Esophagus (tissue), 2 donors: Measurements from ENCODE around the gene KLHL34. TPM values are rescaled to one million over a fixed set of nuclear protein-coding genes. Genes with fewer than 3 reads are reported as not detected.

ENCODE experiments used
- H3K27ac ChIP-seq, 2 donors: one replicate each; pipeline ENCODE4 v1.5.1; 2013; ENCODE audit warnings: low read depth in 2 of 2, mild to moderate bottlenecking in 2 of 2, inconsistent platforms in 1 of 2, low read length in 1 of 2, moderate library complexity in 1 of 2
- H3K27me3 ChIP-seq, 2 donors: one replicate each; pipeline ENCODE4 v1.6.1; 2013; ENCODE audit warnings: low read length in 2 of 2, control low read depth in 1 of 2, mild to moderate bottlenecking in 1 of 2; ENCODE audit not compliant: insufficient read depth in 2 of 2, control insufficient read depth in 1 of 2
- H3K36me3 ChIP-seq, 2 donors: one replicate each; pipeline ENCODE4 v1.6.1; 2013; ENCODE audit warnings: low read length in 1 of 2; ENCODE audit not compliant: control insufficient read depth in 2 of 2, insufficient read depth in 2 of 2
- H3K4me1 ChIP-seq, 2 donors: one replicate each; pipeline ENCODE4 v1.6.1; 2013; ENCODE audit warnings: low read length in 1 of 2; ENCODE audit not compliant: control insufficient read depth in 2 of 2, insufficient read depth in 2 of 2
- H3K4me3 ChIP-seq, 2 donors: one replicate each; pipeline ENCODE4 v1.5.1; 2013; ENCODE audit warnings: low read length in 2 of 2, mild to moderate bottlenecking in 2 of 2, low read depth in 1 of 2, moderate library complexity in 1 of 2
- H3K9me3 ChIP-seq, 2 donors: one replicate each; pipeline ENCODE4 v1.6.1; 2013; ENCODE audit warnings: mild to moderate bottlenecking in 2 of 2, low read depth in 1 of 2, low read length in 1 of 2, moderate library complexity in 1 of 2; ENCODE audit not compliant: control insufficient read depth in 2 of 2, insufficient read depth in 1 of 2
- WGBS, 2 donors: extraction: QIAGEN DNeasy Blood & Tissue Kit; methylation state at CpG; one replicate each; pipeline ENCODE4 v1.1.7; 2013; 5-methylcytosine and 5-hydroxymethylcytosine counted together
- polyA plus RNA-seq, 2 donors: library from polyadenylated mRNA; stranded (reverse); fragments of 200-250 nt; gene quantifications; one replicate each; pipeline ENCODE4 v1.2.3, GENCODE V29; 2013
- donor health status: healthy with polysubstance abuse.
- donor health status: Bipolar disorder and iron deficiency.

Gene KLHL34
- polyA plus RNA-seq, 2 donors = 0.01 to 0.04 TPM

DNA sequence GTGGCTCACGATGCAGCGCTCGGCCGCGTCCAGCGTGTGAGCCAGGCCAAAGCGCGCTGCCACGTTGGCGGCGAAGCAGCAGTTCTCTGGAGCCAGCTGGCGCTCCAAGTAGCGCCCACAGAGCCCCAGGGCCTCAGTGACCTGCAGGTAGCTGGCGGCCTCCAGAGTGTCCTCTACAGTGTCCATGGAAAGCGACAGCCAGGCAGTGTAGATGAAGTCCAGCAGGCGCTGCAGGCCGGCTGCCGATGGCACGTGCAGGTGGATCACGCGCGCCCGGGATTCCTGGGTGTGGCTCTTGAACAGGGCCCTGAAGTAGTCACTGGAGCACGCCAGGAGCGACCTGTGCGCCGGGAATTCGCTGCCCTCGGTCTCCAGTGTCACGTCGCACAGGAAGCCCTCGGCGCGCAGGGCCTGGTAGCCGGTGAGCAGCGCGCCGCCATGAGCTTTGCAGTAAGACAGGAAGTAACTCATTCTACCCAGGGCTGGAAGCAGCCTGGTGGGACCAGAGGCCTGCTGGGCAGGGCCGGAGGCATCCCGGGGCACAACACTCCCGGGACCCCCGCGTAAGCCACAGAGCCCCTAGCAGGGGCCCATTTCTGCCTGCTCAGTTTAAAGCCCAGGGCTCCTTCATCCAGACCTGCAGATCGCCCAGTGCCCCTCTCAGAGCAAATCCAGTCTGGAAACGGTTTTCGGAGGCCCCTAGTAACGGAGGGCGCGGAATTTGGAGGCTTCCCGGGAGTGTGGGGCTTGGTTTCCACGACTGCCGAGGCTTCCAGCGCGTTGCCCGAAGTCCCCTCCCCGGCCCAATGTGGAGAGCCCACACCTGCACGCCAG is 595 bp downstream of the KLHL34 start:
- Histone ChIP-seq H3K27me3 (no peaks in the 10 kb centered on the region), H3K36me3 (no peaks in the 10 kb centered on the region), H3K4me1 (no peaks in the 10 kb centered on the region), H3K27ac (no peak overlapping the region), H3K9me3 (peaks cover 10% of the 10 kb centered on the region in 2 donors), H3K4me3 (no peak overlapping the region)
- WGBS, 2 donors = 58 to 70% methylated on average over 57 of the region's 57 CpGs

DNA sequence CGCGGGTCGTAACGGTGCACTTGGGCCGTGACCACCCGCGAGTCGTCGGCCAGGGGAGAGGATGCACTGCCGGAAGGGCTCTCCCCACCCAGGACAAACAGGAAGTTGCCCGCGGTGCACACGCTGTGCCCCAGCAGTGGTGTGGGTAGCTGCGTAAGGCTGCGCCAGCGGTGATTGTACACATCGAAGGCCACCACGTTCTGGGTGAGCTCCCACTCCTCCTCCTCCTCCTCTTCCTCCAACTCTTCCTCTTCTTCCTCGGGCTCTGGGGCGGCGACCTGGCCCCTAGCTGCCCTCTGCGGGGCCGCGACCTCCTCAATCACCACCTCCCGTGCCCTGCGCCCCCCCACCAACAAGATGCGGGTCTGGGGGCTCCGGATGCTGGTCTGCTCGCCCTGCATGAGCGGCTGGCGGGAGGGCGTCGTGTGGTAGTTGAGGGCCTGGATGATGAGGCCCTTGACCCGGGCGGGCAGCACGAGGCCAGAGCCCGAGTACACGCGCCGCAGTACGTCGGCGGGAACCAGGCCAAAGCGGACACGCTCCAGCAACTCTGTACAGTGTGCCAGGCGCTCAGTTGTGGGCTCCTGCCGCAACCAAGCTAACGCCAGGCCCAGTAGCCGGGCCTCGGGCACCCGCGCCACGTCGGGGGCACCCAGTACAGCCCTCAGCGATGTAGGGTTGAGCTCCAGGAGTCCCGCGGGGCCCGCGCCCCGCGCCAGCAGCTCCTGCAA is 1.4 kb downstream of the KLHL34 start:
- no peak overlapping the region for H3K27ac ChIP-seq
- peaks cover 10% of the 10 kb centered on the region in 2 donors for H3K9me3 ChIP-seq
- no peak overlapping the region for H3K4me3 ChIP-seq
- no peaks in the 10 kb centered on the region for H3K4me1 ChIP-seq
- H3K27me3 ChIP-seq = no peaks in the 10 kb centered on the region
- no peaks in the 10 kb centered on the region for H3K36me3 ChIP-seq
- WGBS, 2 donors = 68 to 72% methylated on average over 60 to 61 of the region's 61 CpGs

DNA sequence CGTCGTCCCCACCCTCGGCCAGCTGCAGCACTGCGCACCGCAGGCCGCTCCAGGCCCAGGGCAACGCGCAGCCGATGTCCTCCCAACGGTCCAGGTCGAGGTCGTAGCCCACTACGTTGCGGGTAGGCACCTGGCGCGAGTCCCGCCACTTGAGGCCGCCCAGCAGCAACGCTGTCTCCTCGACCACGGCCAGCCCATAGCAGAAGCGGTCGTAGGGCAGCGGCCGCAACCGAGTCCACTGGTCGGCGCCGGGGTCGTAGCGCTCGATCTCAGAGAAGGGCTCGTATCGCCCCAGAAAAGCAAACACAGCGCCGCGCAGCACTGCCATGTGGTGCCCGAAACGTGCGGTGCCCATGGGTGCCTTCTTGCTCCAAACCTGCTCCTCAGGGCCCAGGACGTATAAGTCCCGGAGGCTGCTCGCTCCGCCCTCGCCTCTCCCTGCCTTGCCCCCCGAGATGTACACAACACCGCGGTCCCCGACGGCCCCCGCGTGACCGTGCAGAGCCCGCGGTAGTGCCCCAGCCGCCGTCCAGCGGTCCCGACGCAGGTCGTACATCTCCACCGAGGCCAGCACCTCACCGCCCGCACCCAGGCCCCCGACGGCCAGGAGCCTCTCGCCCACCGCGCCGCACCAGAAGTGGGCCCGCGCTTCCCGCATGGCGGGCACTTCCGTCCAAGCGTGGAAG is 2.1 kb downstream of the KLHL34 start:
- Histone ChIP-seq H3K36me3 (no peaks in the 10 kb centered on the region), H3K27ac (no peak overlapping the region), H3K4me1 (no peaks in the 10 kb centered on the region), H3K4me3 (no peak overlapping the region), H3K27me3 (no peaks in the 10 kb centered on the region), H3K9me3 (peaks cover 10 to 11% of the 10 kb centered on the region in 2 donors)
- 42 to 47% methylated on average over 76 of the region's 76 CpGs for WGBS, 2 donors

DNA sequence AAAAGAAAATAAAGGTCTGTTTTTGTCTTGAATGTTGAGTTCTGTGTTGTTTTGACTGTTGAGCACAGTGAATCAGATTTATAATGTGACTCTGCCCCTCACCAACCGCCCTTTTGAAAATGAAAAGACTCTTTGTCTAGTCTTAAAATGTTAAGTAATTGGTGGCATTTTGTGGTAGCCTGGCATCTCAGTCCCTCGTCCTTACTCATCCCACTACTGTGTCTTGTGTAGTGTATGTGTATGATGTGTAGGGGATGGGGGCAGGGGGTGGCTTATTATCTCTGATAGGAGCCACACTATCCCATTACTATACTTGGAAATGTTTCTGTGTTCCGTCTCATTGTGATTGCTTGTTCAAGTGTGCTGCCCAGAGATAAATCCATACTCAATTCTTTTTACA is 12.2 kb downstream of the KLHL34 start:
- Histone ChIP-seq H3K4me3 (no peak overlapping the region), H3K27ac (no peak overlapping the region), H3K4me1 (no peaks in the 10 kb centered on the region), H3K27me3 (no peaks in the 10 kb centered on the region), H3K36me3 (no peaks in the 10 kb centered on the region), H3K9me3 (no peaks in the 10 kb centered on the region)
- 58 to 77% methylated on average over 3 of the region's 3 CpGs for WGBS, 2 donors

DNA sequence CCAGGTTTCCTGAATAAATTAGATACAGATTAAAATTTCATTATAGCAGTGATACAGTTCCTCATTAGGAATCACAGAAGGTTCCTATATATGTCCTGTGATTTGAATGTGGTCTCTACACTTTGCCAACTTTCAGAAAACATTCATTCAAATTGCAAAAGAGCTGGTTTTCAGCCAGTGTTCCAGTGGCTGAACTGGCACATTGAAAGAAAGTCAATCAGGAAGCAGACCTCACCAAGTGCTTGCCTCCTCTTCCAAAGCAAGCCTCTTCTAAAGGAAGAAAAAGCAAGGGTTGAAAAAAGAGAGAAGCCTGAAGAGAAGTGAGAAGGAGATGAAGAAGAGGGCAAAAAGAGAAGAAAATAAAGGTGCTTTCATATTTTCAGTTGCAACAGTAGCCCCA is 12.7 kb downstream of the KLHL34 start:
- Histone ChIP-seq H3K36me3 (no peaks in the 10 kb centered on the region), H3K9me3 (no peaks in the 10 kb centered on the region), H3K27ac (no peak overlapping the region), H3K4me3 (no peak overlapping the region), H3K4me1 (no peaks in the 10 kb centered on the region), H3K27me3 (no peaks in the 10 kb centered on the region)

DNA sequence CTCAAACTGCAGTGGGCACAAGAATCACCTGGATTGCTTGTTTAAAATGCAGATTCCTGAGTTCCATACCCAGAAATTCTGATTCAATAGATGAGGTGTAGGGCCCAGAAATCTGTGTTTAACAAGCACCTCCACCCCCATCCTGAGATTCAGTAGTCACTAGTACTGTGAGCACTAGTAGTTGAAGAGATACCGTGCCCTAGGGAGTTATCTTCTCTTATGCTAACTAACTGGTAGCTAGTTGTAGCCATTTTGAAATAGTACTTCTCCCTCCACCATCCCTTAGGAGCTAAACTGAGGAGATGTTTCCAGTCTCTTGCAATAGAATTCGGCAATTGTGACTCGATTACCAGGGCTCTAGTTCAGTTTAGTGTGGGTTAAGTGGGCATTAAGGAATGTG is 18.4 kb downstream of the KLHL34 start:
- H3K9me3 ChIP-seq = no peaks in the 10 kb centered on the region
- no peak overlapping the region for H3K27ac ChIP-seq
- no peaks in the 10 kb centered on the region for H3K27me3 ChIP-seq
- WGBS, 2 donors = 82 to 89% methylated on average over 3 of the region's 3 CpGs
- no peak overlapping the region for H3K4me3 ChIP-seq
- no peaks in the 10 kb centered on the region for H3K4me1 ChIP-seq
- no peaks in the 10 kb centered on the region for H3K36me3 ChIP-seq

DNA sequence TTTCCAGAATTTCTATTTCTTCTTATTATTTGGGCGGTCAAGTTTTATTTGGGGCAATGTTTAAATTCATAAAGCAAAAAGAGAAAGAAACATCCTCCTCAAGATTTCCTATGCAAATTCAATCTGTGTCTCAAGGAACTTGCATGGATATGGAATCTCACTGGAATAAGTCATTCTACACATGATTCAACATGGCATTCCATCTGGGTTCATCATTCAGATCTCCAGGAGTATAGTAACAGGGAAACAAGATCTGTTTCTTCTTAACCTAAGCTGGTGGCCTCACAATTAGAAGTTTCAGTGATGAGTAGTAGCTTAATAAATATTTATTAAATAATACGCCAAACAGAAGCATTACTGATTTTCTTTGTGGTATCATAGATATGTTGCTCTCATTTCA is 19.8 kb downstream of the KLHL34 start:
- 91 to 92% methylated on average over 2 of the region's 2 CpGs for WGBS, 2 donors
- no peaks in the 10 kb centered on the region for H3K27me3 ChIP-seq
- no peaks in the 10 kb centered on the region for H3K4me1 ChIP-seq
- no peaks in the 10 kb centered on the region for H3K36me3 ChIP-seq
- no peak overlapping the region for H3K4me3 ChIP-seq
- no peaks in the 10 kb centered on the region for H3K9me3 ChIP-seq
- no peak overlapping the region for H3K27ac ChIP-seq

DNA sequence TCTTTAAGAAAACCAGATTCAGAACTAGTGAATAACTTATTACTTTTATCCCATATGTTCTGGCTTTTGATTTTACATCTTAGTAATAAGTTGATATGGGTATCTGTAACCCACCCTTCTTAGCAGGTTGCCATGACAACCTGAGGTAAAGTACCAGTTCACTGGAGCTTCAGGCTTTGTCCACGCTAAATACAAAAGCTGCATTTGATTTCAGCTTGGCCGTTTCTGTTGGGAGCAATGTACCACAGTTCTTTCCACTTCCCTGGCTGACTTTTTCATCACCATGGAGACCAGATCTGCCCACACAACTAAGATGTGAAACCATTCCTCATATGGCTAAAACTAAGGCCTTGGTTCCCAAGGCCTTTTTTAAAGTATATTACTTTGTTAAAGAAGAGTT is 26.1 kb downstream of the KLHL34 start:
- 50 to 56% methylated on average over 2 of the region's 2 CpGs for WGBS, 2 donors

DNA sequence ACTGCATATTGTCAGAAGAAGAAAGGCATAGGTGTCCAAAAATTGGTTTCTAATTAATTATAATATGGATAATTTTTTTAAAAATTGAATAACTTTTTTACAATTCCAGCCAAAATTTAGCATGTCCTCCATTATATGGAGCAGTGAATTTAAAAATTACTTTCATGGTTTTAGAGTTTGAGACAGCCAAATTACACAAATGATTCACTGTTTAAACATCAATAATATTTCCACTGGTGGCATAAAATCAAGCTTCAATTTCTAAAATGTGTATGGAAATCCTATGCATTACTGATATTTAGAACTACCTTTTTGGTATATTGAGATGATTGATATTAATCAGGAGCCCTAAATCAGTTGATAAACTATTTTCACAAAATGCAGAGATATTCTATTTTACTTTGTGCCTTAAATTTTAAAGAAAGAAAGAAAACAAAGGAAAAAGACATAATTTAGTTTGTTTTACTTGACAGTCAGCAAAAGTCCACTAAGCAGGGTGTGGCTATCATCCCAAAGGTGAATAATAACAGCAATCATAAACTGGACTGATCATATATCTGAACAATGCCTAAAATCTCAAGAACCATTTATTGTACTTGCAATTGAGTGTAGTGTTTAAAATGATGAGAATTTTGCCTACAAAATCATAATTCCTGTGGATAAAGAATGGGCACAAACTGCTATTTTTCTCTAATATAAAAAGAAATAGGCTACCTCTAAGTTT is 34.2 kb downstream of the KLHL34 start:
- Histone ChIP-seq H3K27ac (no peak overlapping the region), H3K9me3 (no peaks in the 10 kb centered on the region), H3K4me3 (no peak overlapping the region), H3K4me1 (no peaks in the 10 kb centered on the region), H3K27me3 (no peaks in the 10 kb centered on the region), H3K36me3 (no peaks in the 10 kb centered on the region)

More for the DNA sequence above, 26.1 kb downstream of the KLHL34 start:
- Histone ChIP-seq H3K36me3 (no peaks in the 10 kb centered on the region), H3K27ac (no peak overlapping the region), H3K4me3 (no peak overlapping the region), H3K4me1 (no peaks in the 10 kb centered on the region), H3K9me3 (no peaks in the 10 kb centered on the region), H3K27me3 (no peaks in the 10 kb centered on the region)
